COR-L47 (cell line): Measurements from ENCODE around the gene GCM1.
"Not testable (repeated sequence)": the region's sequence is repeated elsewhere in the genome, so short reads cannot be mapped to it uniquely, and the experiment has no call there.

Experiments used
- DNase-seq: peaks from one replicate; lab custom pipeline; 2025; lab: John Stamatoyannopoulos, UW

Gene GCM1, protein sequence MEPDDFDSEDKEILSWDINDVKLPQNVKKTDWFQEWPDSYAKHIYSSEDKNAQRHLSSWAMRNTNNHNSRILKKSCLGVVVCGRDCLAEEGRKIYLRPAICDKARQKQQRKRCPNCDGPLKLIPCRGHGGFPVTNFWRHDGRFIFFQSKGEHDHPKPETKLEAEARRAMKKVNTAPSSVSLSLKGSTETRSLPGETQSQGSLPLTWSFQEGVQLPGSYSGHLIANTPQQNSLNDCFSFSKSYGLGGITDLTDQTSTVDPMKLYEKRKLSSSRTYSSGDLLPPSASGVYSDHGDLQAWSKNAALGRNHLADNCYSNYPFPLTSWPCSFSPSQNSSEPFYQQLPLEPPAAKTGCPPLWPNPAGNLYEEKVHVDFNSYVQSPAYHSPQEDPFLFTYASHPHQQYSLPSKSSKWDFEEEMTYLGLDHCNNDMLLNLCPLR

DNA sequence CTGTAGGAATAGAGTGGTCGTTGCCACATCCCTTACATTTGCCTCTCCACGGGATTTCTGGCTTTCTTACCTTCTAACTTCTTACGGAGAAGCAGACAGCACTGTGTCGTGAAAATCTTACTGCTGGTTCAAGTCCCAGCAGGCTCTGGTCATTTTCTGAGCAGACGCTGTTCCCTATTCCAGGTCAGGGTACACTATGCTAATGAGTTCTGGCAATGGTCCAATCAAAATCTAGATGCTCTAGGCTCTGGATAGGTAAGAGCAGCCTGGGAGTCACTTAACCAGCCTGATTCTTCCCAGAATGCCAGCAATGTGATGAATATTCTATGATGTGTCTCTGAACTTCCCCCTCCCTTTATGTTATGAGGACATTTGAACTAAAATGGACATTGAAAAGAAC, at the start of gene GCM1:
Gene GCM1, minus strand, starts transcription at position 158 of the 400 bp plus-strand sequence. CDS start 3,209 bp downstream, outside the sequence.
- DNase-seq: no peak

- no peak for DNase-seq
Observed at GRCh38 chr6:53197553-53197952, 48.9 kb upstream of the GCM1 start.

DNA sequence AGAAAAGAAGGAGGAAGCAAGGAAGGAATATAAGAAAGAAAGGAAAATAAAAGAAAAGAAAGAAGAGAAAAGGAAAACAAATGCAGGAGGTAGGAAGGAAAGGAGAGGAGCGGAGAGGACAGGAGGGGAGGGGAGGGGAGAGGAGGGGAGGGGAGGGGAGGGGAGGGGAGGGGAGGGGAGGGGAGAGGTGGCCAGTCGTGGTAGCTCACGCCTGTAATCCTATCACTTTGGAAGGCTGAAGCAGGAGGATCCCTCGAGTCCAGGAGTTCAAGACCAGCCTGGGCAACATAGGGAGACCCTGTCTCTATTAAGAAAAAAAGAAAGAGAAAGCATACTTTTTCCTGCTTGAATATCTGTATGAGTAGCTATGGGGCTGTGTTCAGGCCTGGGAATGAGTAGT, 46.4 kb upstream of the GCM1 start:
- no peak for DNase-seq

DNA sequence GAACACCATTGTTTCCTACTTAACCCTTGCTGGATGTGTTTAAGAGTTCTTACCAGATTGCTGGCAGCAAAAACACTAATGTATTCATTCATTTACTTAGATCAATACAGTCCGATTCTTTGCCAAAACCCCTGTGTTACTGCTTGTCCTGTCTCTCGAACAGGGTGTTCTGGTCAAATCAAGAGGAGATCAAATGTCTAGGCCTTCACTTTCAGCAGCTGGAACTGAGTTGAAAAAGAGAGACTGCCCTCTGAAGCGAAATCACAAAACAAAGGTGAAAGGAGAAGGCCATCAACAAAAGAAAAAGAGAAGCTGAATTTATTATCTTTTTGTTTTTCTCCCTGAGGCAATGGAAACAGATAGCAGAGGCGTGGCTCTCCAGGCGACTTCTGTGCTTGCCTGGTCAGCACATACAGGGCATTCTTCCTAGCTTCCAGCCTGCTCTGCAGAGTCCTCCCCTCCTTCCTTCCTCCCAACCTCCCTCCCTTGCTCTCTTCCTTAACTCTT, 44.1 kb upstream of the GCM1 start:
- peak; percentile 73 for DNase-seq

DNA sequence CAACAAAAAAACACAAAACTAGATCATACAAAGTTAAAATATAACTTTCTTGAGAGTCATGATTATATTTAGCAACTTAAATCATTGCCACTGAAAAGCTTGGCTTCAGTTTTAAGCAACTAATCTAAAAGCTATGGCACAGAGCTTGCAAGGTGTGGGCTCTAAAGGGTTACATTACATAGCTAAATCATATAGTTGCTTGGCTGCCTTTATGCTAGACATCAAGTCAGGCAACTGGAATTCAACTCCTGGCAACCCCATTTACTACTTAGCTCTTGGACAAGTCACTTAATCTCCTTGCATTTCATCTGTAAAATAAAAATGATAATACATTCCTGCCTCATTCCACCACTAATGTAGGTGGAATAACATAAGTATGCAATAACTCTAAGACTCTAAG, 40.9 kb upstream of the GCM1 start:
- DNase-seq: no peak

GRCh38 chr6:53188833-53189232, 40.2 kb upstream of the GCM1 start:
- no peak for DNase-seq

DNA sequence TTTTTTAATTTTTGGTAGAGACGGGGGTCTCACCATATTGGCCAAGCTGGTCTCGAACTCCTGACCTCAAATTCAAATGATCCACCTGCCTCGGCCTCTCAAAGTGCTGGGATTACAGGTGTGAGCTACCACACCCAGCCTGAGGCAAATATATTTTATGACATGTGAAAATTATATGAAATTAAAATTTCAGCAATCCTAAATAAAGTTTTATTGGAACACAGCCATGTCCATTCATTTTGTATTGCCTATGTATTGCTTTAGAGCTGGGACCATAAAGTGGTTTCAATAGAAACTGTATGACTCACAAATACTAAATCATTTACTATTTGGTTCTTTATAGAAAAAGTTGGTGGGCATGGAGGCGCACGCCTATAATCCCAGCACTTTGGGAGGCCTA, 32.0 kb upstream of the GCM1 start:
- no peak for DNase-seq

DNA sequence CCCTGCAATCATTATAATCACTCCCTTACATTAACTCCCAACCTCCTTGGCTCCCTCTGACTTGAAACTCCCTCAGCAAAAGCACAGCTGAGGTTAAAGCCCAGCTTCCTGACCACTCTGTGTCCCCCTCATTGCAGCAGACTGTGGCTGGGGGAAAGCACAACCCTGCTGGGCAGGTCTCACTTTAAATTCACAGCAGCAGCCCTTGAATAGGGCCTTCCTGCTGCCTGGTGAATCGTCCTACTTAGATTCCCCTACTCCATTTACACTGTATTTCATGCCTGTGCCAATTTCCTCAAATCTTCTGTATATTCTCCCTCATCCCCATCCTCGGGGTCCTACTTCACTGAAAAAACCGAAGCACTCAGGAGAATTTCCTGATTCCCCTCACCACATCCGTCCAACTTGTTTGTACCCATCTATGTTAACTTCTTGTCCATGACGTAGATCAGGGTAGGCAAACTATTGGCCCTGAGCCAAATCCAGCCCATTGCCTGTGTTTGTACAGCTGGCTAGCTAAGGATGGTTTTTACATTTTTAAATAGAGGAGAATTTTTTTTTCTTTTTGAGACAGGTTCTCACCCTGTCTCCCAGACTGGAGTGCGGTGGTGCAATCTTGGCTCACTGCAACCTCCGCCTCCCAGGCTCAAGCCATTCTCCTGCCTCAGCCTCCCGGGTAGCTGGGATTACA, 31.5 kb upstream of the GCM1 start:
- DNase-seq: peak; percentile 88

- no peak for DNase-seq
Observed at GRCh38 chr6:53178837-53179432, 30.3 kb upstream of the GCM1 start.

- no peak for DNase-seq
Observed at GRCh38 chr6:53175027-53175426, 26.4 kb upstream of the GCM1 start.

DNA sequence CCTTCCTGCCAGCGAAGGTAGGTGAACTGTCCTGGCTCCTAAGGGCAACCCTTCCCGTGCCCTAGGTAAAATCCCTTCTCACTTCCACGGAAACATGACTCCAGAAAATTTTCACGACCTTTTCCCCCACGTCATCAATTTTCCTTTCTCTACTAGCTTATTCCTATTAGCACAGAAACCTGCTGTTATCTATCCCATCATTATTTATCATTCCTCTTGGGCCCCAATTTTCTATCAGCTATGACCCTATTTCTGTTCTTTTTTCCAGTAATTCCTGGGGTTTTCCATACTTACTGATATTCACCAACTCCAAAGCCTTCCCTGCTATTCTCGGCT, 23.8 kb upstream of the GCM1 start:
- DNase-seq: no peak

DNA sequence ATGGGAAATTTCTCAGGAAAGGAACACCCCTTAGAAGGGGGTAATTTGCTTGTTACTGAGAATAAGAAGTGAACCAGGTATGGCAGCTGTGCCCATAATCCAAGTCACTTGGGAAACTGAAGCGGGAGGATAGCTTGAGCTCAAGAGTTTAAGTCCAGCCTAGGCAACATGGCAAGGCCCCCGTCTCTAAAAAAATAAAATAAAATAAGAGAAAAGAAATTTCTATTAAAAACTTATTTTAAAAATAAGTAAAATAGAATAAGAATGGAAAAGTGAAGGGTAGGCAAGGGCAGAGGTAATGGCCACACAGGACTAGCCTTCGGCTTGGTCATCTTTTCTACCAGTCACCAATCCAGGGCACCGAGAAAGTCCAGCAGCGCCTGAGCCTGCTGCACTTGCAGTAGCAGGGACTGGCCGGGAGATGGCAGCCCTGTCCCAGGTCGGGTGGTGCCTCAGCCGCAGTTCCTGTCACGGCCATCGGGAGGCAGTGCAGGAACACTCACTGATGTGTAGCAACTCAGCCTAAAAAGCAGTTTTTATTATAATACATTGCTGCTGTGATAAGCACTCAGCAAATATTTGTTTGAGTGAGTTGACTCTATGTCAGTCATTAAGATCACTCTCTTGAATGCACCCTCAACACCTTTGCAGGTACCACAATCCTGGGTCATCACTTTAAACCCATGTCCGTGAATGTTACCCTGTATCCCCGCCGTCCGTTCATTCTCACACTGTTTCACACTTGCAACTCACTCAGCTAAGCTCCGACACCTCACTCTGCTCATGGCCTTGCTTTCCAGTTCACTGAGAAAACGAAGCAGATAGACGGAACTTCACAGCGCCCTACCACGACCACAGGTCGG, 23.2 kb upstream of the GCM1 start:
- peak; percentile 56 for DNase-seq

- no peak for DNase-seq
Observed at GRCh38 chr6:53168516-53169267, 20.1 kb upstream of the GCM1 start.

DNA sequence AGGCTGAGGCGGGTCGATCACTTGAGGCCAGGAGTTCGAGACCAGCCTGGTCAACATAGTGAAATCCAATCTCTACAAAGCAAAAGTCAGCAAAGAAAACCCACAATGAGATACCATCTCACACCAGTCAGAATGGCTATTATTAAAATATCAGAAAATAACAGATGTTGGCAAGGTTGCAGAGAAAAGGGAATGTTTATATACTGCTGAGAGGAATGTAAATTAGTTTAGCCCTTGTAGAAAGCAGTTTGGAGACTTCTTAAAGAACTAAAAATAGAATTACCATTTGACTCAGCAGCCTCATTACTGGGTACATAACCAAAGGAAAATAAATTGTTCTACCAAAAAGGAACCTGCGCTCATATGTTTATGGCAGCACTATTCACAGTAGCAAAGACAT, 16.7 kb upstream of the GCM1 start:
- no peak for DNase-seq

GRCh38 chr6:53162606-53163005, 14.0 kb upstream of the GCM1 start:
- no peak for DNase-seq

- DNase-seq: no peak
Observed at GRCh38 chr6:53161481-53162009, 12.9 kb upstream of the GCM1 start.

- no peak for DNase-seq
Observed at GRCh38 chr6:53159558-53159957, 10.9 kb upstream of the GCM1 start.

DNA sequence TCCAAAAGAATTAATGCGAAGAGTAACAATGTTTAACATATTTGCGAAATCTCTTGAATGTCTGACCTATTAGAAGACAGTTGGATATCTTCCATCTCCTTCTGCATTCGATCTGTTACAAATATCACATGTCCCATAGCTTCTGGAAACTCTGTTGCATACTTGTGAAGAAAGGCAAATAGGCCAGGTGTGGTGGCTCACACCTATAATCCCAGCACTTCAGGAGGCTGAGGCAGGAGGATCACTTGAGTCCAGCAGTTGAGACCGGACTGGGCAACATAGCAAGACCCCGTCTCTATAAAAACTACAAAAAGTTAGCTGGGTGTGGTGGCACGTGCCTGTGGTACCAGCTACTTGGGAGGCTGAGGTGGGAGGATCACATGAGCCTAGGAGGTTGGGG, 9.4 kb upstream of the GCM1 start:
- not testable (repeated sequence) for DNase-seq

GRCh38 chr6:53155279-53155678, 6.6 kb upstream of the GCM1 start:
- not testable (repeated sequence) for DNase-seq

GRCh38 chr6:53154794-53155193, 6.2 kb upstream of the GCM1 start:
- DNase-seq: no peak

- no peak for DNase-seq
Observed at GRCh38 chr6:53154071-53154470, 5.4 kb upstream of the GCM1 start.
